ENCODE data around the gene AHCYL2. TPM values are rescaled to one million over a fixed set of nuclear protein-coding genes. Genes with fewer than 3 reads are reported as not detected.

AHCYL2 gene
- polyA plus RNA-seq, 3 donors, result 10.7 to 14.6 (median 12.1) TPM

- no peak overlapping the region for H3K9ac ChIP-seq (ENCODE audit: insufficient read depth, low read length, poor library complexity, severe bottlenecking)
- H3K27me3 Mint-ChIP-seq (ENCODE audit: low read depth in 3 of 3), result peaks cover 41 to 51% (median 45%) of the 10 kb centered on the region in 3 donors
- H3K4me3 Mint-ChIP-seq, result peak overlapping the region; percentile 90 to 98
- peak overlapping the region in 2 of 7 donors; percentile 30 to 33 for H3K27ac Mint-ChIP-seq
- no peaks in the 10 kb centered on the region for H3K36me3 ChIP-seq (replicated peaks in 1 of 2; ENCODE audit: control insufficient read depth in 1 of 2, insufficient read depth in 2 of 2, low read length in 2 of 2)
- intact Hi-C loops (cut with micrococcal nuclease), result no loop called here
- no peak overlapping the region for H3K27ac ChIP-seq (ENCODE audit: low read depth in 1 of 2, low read length in 2 of 2)
- no peaks in the 10 kb centered on the region for H4K20me1 ChIP-seq (ENCODE audit: insufficient read depth, low read length)
- H3K9me3 Mint-ChIP-seq, result no peaks in the 10 kb centered on the region
- no peak for TF ChIP-seq CTCF (IDR thresholded peaks at IDR 0.05)
- peaks cover 0 to 4% of the 10 kb centered on the region in 2 donors for H3K9me3 ChIP-seq (replicated peaks in 1 of 2; ENCODE audit: control insufficient read depth in 1 of 2, insufficient read depth in 1 of 2, low read length in 2 of 2)
- DNase-seq, result no peak
- peaks cover 4 to 5% of the 10 kb centered on the region in 2 donors for H3K36me3 Mint-ChIP-seq
- H3K79me2 ChIP-seq (ENCODE audit: insufficient read depth, low read length), result no peaks in the 10 kb centered on the region
- H3K4me2 ChIP-seq (replicated peaks; ENCODE audit: extremely low read depth, low read length, poor library complexity, severe bottlenecking), result peak overlapping the region; percentile 87
- no CpG with 5 or more reads among the region's 2 CpGs for WGBS (ENCODE audit: insufficient coverage)
- H3K4me3 ChIP-seq (replicated peaks in 1 of 3; ENCODE audit: low read depth in 2 of 3, low read length in 3 of 3), result peak overlapping the region in 1 of 3 experiments; percentile 83
- H3K27me3 ChIP-seq (ENCODE audit: control insufficient read depth in 2 of 2, insufficient read depth in 2 of 2, low read length in 2 of 2), result peaks cover 32 to 44% of the 10 kb centered on the region in 2 donors
- no peak overlapping the region for H2AFZ ChIP-seq (ENCODE audit: insufficient read depth, low read depth, low read length, poor library complexity, severe bottlenecking)
- peaks cover 29% of the 10 kb centered on the region for H3K4me1 Mint-ChIP-seq
- peaks cover 17 to 20% of the 10 kb centered on the region in 2 donors for H3K4me1 ChIP-seq (ENCODE audit: control insufficient read depth in 1 of 2, insufficient read depth in 2 of 2, low read length in 2 of 2)
Observed at GRCh38 chr7:129435414-129435829, 210.6 kb downstream of the AHCYL2 start.

GRCh38 chr7:129436335-129436923, 211.6 kb downstream of the AHCYL2 start:
- Mint-ChIP-seq H3K4me3 (peak overlapping the region in 1 of 2 donors; percentile 66), H3K27ac (no peak overlapping the region), H3K27me3 (ENCODE audit: low read depth in 3 of 3) (peaks cover 39 to 51% (median 46%) of the 10 kb centered on the region in 3 donors), H3K9me3 (no peaks in the 10 kb centered on the region), H3K4me1 (peaks cover 29% of the 10 kb centered on the region), H3K36me3 (peaks cover 4 to 5% of the 10 kb centered on the region in 2 donors)
- no peak for TF ChIP-seq CTCF (IDR thresholded peaks at IDR 0.05)
- peaks cover 32 to 44% of the 10 kb centered on the region in 2 donors for H3K27me3 ChIP-seq (ENCODE audit: control insufficient read depth in 2 of 2, insufficient read depth in 2 of 2, low read length in 2 of 2)
- no peak overlapping the region for H3K4me2 ChIP-seq (replicated peaks; ENCODE audit: extremely low read depth, low read length, poor library complexity, severe bottlenecking)
- H3K79me2 ChIP-seq (ENCODE audit: insufficient read depth, low read length), result no peaks in the 10 kb centered on the region
- no peak overlapping the region for H3K27ac ChIP-seq (ENCODE audit: low read depth in 1 of 2, low read length in 2 of 2)
- H3K4me3 ChIP-seq (replicated peaks in 1 of 3; ENCODE audit: low read depth in 2 of 3, low read length in 3 of 3), result no peak overlapping the region
- peaks cover 0 to 4% of the 10 kb centered on the region in 2 donors for H3K9me3 ChIP-seq (replicated peaks in 1 of 2; ENCODE audit: control insufficient read depth in 1 of 2, insufficient read depth in 1 of 2, low read length in 2 of 2)
- no peak overlapping the region for H3K9ac ChIP-seq (ENCODE audit: insufficient read depth, low read length, poor library complexity, severe bottlenecking)
- H3K36me3 ChIP-seq (replicated peaks in 1 of 2; ENCODE audit: control insufficient read depth in 1 of 2, insufficient read depth in 2 of 2, low read length in 2 of 2), result no peaks in the 10 kb centered on the region
- no peaks in the 10 kb centered on the region for H4K20me1 ChIP-seq (ENCODE audit: insufficient read depth, low read length)
- intact Hi-C loops (cut with micrococcal nuclease), result no loop called here
- 98% methylated on average over 4 of the region's 5 CpGs for WGBS (ENCODE audit: insufficient coverage)
- peaks cover 17 to 20% of the 10 kb centered on the region in 2 donors for H3K4me1 ChIP-seq (ENCODE audit: control insufficient read depth in 1 of 2, insufficient read depth in 2 of 2, low read length in 2 of 2)
- DNase-seq, result no peak
- H2AFZ ChIP-seq (ENCODE audit: insufficient read depth, low read depth, low read length, poor library complexity, severe bottlenecking), result no peak overlapping the region
